Measurements from ENCODE around the gene MUC6.
A peak's percentile ranks its signal among the peaks of the same experiment; 100 is the strongest.

Gene MUC6

DNA sequence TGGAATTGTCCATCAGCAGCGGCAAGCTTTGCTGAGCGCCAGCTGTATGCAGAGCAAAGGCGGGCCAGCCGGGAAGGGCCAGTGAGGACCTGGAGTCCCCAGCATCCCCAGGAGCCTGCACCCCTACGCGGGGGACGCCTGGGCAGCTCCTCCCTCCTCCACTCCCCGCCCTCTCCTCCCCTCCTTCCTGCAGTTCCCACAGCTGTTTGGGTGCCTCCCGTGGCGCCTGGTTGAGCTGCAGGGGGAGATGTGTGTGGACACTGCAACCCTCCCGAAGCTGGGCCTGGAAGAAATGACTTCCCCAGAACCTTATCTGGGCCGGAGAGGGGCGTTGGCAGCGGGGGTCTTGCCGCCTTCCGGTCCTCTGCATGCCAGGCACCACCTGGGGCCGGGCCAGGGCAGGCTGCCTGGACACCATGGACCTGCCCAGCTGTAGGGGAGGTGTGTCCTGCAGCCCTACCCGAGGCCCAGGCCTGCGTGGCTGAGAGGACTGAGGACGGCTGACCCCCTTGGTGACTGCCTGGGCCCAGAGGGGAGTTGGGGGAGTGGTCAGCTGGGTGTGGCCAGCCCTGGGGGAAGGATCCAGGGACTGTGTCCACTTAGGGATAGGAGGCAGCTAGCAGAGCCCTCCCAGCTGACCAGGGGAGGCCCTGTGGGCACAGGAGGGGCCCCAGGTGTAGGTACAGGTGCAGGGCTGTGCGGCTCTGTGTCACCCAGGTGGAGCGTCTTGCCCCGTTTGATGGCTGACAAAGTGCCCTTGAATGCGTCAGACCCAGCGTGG lies 16.8 kb upstream of the MUC6 start:
- TF ChIP-seq TAF1 (IDR thresholded peaks at IDR 0.05; ENCODE audit: borderline replicate concordance, insufficient read depth, low read length): no peak
- TF ChIP-seq FOXP2 (optimal IDR thresholded peaks at IDR 0.05; ENCODE audit: borderline replicate concordance, extremely low read depth, extremely low read length, insufficient read depth): no peak
- TF ChIP-seq POLR2AphosphoS5 (IDR thresholded peaks at IDR 0.05; ENCODE audit: low read depth, low read length): no peak
- no peak for TF ChIP-seq SIN3A (IDR thresholded peaks at IDR 0.05; ENCODE audit: borderline replicate concordance, insufficient read depth, low read length)
- TF ChIP-seq, protein P1, sequence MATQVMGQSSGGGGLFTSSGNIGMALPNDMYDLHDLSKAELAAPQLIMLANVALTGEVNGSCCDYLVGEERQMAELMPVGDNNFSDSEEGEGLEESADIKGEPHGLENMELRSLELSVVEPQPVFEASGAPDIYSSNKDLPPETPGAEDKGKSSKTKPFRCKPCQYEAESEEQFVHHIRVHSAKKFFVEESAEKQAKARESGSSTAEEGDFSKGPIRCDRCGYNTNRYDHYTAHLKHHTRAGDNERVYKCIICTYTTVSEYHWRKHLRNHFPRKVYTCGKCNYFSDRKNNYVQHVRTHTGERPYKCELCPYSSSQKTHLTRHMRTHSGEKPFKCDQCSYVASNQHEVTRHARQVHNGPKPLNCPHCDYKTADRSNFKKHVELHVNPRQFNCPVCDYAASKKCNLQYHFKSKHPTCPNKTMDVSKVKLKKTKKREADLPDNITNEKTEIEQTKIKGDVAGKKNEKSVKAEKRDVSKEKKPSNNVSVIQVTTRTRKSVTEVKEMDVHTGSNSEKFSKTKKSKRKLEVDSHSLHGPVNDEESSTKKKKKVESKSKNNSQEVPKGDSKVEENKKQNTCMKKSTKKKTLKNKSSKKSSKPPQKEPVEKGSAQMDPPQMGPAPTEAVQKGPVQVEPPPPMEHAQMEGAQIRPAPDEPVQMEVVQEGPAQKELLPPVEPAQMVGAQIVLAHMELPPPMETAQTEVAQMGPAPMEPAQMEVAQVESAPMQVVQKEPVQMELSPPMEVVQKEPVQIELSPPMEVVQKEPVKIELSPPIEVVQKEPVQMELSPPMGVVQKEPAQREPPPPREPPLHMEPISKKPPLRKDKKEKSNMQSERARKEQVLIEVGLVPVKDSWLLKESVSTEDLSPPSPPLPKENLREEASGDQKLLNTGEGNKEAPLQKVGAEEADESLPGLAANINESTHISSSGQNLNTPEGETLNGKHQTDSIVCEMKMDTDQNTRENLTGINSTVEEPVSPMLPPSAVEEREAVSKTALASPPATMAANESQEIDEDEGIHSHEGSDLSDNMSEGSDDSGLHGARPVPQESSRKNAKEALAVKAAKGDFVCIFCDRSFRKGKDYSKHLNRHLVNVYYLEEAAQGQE (IDR thresholded peaks at IDR 0.05; ENCODE audit: insufficient read depth in 1 of 2, low read depth in 2 of 2, low read length in 2 of 2): no peak

DNA sequence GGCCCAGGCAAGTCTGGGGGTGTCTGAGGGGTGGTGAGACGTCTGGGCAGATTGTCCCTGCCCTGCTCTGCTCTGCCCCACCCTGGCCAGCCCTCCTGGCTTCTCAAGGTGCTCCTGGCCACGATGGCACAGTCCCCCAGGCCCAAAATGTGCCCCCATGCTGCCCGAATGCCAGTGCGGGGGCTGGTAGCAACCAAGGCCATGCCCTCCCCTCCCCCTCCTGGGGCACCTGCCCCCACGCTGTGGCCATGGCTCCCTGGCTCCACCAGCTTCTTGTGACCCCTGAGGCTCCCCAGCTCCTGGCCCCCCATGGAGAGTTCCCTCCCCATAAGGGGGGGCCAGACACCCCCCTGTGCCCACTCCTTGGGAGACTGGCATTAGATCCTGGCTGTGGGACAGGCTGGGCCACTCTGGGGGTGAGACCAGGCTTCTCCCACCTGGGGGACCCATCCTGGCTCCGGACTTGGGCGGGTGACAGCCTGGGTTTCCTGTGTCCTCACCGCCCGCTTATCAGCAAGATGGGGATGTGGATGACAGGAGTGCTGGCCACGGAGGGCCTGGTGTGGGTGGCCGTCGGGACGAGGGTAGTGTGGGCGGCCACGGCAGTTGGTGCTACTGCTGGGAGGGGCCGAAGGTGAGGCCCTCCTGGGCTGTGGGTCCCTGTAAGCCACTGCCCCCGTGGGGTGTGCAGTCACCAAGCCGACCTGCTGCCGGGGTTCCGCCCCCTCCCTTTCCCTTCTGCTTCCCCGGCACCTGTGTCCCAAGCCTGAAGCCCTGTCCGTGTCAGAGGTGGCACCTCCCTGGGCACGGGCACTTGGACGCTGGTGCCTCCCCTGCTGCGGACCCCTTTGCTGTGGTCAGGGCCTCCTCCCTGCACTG lies 15.9 kb upstream of the MUC6 start:
- TF ChIP-seq POLR2AphosphoS5 (IDR thresholded peaks at IDR 0.05; ENCODE audit: low read depth, low read length) (no peak), SIN3A (IDR thresholded peaks at IDR 0.05; ENCODE audit: borderline replicate concordance, insufficient read depth, low read length) (no peak), TAF1 (IDR thresholded peaks at IDR 0.05; ENCODE audit: borderline replicate concordance, insufficient read depth, low read length) (no peak), FOXP2 (optimal IDR thresholded peaks at IDR 0.05; ENCODE audit: borderline replicate concordance, extremely low read depth, extremely low read length, insufficient read depth) (no peak)
- TF ChIP-seq, protein P1 (IDR thresholded peaks at IDR 0.05; ENCODE audit: insufficient read depth in 1 of 2, low read depth in 2 of 2, low read length in 2 of 2): no peak

DNA sequence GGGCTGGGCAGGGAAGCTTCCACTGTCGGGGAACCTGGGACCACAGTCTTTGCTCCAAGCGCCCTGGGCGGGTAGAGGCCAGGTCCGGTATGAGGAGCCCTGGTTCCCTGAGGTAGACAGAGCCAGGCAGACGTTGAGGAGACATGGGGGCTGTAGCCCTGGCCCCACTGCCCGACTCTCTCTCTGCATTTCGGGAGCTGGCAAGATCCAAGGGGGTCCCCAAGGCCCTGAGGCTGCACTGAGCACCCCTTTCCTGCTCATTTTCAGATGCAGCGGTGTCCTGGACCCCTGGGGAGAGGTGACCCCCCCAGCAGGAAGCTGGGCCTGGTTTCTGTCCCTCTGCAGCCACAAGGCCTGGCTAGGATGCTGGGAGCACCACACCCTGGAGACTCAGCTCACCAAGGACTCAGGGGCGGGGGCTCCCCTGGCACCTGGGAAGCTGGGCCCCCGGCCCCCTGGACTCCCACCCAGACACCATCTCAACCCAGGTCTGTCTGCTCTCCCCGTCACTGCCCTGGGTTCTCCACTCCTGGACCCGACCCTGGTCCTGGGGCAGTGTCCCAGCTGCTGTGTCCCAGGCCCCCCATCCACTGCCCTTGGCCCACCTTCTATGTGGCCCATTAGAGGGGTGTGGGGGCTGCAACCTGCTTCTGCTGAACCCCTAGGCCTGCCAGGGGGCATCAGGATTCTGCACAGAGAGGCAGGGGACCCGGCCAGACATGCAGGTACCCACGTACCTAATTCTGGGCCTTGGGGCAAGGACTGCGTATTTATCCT lies 15.0 kb upstream of the MUC6 start:
- TF ChIP-seq FOXP2 (optimal IDR thresholded peaks at IDR 0.05; ENCODE audit: borderline replicate concordance, extremely low read depth, extremely low read length, insufficient read depth) (no peak), POLR2AphosphoS5 (IDR thresholded peaks at IDR 0.05; ENCODE audit: low read depth, low read length) (no peak), TAF1 (IDR thresholded peaks at IDR 0.05; ENCODE audit: borderline replicate concordance, insufficient read depth, low read length) (no peak), SIN3A (IDR thresholded peaks at IDR 0.05; ENCODE audit: borderline replicate concordance, insufficient read depth, low read length) (no peak)
- TF ChIP-seq, protein P1 (IDR thresholded peaks at IDR 0.05; ENCODE audit: insufficient read depth in 1 of 2, low read depth in 2 of 2, low read length in 2 of 2): no peak

DNA sequence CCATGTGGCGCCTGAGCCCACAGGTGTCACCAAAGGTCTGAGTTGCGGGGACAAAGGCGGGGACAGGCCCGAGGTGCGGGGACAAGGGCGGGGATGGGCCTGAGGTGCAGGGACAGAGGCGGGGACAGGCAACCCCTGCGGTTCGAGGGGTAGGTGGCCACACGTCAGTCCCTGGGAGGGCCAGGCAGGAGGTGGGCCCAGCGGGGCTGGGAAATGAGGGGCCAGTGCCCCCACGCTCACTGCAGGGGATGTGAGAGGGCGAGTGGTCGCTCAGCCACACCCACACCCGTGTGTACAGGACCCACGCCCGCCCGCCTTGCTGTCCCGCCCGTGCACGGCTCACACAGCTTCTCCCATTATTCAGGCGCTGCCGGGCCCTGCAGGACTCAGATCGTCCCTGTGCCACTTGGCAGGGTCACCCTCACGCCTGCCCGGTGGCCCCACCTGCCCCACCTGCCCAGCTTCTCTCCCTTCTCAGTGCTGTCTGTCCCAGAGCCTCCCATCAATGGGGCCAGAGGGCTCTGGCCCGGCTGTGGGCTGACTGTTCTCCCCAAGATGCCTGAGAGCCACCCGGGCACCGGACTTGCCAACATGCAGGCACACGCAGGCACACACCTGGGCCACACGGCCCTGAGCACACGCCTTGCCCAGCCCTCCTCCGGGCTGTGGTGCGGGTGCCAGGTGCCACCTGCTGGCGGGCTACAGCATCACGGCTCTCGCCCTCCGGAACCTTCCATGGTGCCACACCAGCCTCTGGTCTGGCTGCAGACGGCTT lies 14.2 kb upstream of the MUC6 start:
- TF ChIP-seq FOXP2 (optimal IDR thresholded peaks at IDR 0.05; ENCODE audit: borderline replicate concordance, extremely low read depth, extremely low read length, insufficient read depth): peak; percentile 88
- no peak for TF ChIP-seq POLR2AphosphoS5 (IDR thresholded peaks at IDR 0.05; ENCODE audit: low read depth, low read length)
- no peak for TF ChIP-seq SIN3A (IDR thresholded peaks at IDR 0.05; ENCODE audit: borderline replicate concordance, insufficient read depth, low read length)
- TF ChIP-seq TAF1 (IDR thresholded peaks at IDR 0.05; ENCODE audit: borderline replicate concordance, insufficient read depth, low read length): no peak
- TF ChIP-seq, protein P1 (IDR thresholded peaks at IDR 0.05; ENCODE audit: insufficient read depth in 1 of 2, low read depth in 2 of 2, low read length in 2 of 2): no peak

Measured in PFSK-1 (cell line).